HCT116 (cell line): ENCODE measurements around the gene SEMA3C. TPM values are rescaled to one million over a fixed set of nuclear protein-coding genes. Genes with fewer than 3 reads are reported as not detected.
A peak's percentile ranks its signal among the peaks of the same experiment; 100 is the strongest.

ENCODE experiments used
- ATAC-seq: fragments of 200-7000 bp; cut with Tn5 transposase; 2 replicates; pipeline ENCODE4 v1.9.1; 2020; ENCODE audit warnings: mild to moderate bottlenecking, moderate library complexity
- BruUV-seq: library from RNA; stranded (reverse); fragments of 400-500 nt; replicated peaks from 2 replicates; lab custom pipeline; 2021; lab: Mats Ljungman, UMichigan
- CTCF ChIA-PET: fragments of 300-600 bp; sonication (Branson Sonifier 250); formaldehyde crosslinking; loops from one replicate; lab custom pipeline; 2021; ENCODE audit warnings: antibody characterized with exemption; lab: Charles Lee
- POLR2A ChIA-PET: fragments of 300-600, 350-600 bp; sonication (Branson Sonifier 250); formaldehyde crosslinking; loops from one replicate; lab custom pipeline; 2021; ENCODE audit warnings: antibody characterized with exemption; lab: Charles Lee
- RAD21 ChIA-PET, 2 experiments: fragments of 300-600 bp; sonication (Branson Sonifier 250); formaldehyde crosslinking; loops; one replicate each; lab custom pipeline; 2023; ENCODE audit warnings: low total read pairs in 2 of 2; ENCODE audit not compliant: uncharacterized antibody in 2 of 2, unreplicated experiment in 2 of 2, low non-redundant PET in 1 of 2; lab: Charles Lee
- DNase-seq: peaks from one replicate; pipeline ENCODE4 v3.0.0-alpha.2; 2010; ENCODE audit warnings: low read depth, low spot score
- H2AFZ ChIP-seq: fragments of 200-600 bp; shearing (Covaris generic), sonication (generic); 2 replicates; pipeline ENCODE4 v1.6.1; 2017; ENCODE audit warnings: low read depth, mixed run types, mixed read lengths, antibody characterized with exemption, low read length; ENCODE audit not compliant: poor library complexity, severe bottlenecking
- H3K27ac ChIP-seq: 2 replicates; pipeline ENCODE4 v1.5.1; 2012; ENCODE audit warnings: low read depth, low read length
- H3K27me3 ChIP-seq: fragments of 200-600 bp; sonication (generic); 2 replicates; pipeline ENCODE4 v1.6.1; 2016; ENCODE audit warnings: mixed run types, low read length, mixed read lengths; ENCODE audit not compliant: insufficient read depth
- H3K36me3 ChIP-seq, 2 experiments: fragments of 200-500 bp in 1 of 2; fragments of 200-600 bp in 1 of 2; sonication (Bioruptor generic) in 1 of 2; sonication (generic) in 1 of 2; 2 replicates each; pipeline versions ENCODE4 v1.5.1 to v1.6.1; 2014 to 2016; ENCODE audit warnings: low read length in 2 of 2, inconsistent platforms in 1 of 2, mixed read lengths in 1 of 2, mixed run types in 1 of 2; ENCODE audit not compliant: insufficient read depth in 2 of 2, control insufficient read depth in 1 of 2
- H3K4me1 ChIP-seq, 2 experiments: fragments of 200-600 bp in 1 of 2; sonication (generic) in 1 of 2; 2 replicates each; pipeline versions ENCODE4 v1.5.1 to v1.6.1; 2012 to 2017; ENCODE audit warnings: low read length in 2 of 2, inconsistent platforms in 1 of 2, mild to moderate bottlenecking in 1 of 2, mixed read lengths in 1 of 2, mixed run types in 1 of 2, moderate library complexity in 1 of 2; ENCODE audit not compliant: insufficient read depth in 2 of 2, control insufficient read depth in 1 of 2
- H3K4me2 ChIP-seq: fragments of 200-600 bp; sonication (generic); 2 replicates; pipeline ENCODE4 v1.6.1; 2017; ENCODE audit warnings: mixed run types, low read length, mixed read lengths
- H3K4me3 ChIP-seq, 2 experiments: fragments of 200-600 bp in 1 of 2; sonication (generic) in 1 of 2; replicated peaks in 1 of 2; 2 replicates each; pipeline ENCODE4 v1.5.1; 2011 to 2016; ENCODE audit warnings: low read length in 2 of 2, control low read depth in 1 of 2, low read depth in 1 of 2, mild to moderate bottlenecking in 1 of 2, mixed read lengths in 1 of 2, mixed run types in 1 of 2
- H3K79me2 ChIP-seq: fragments of 200-600 bp; sonication (generic); 2 replicates; pipeline ENCODE4 v1.6.1; 2017; ENCODE audit warnings: mild to moderate bottlenecking, mixed run types, low read length, moderate library complexity, mixed read lengths; ENCODE audit not compliant: insufficient read depth
- H3K9ac ChIP-seq: fragments of 200-600 bp; sonication (generic); 2 replicates; pipeline ENCODE4 v1.6.1; 2016; ENCODE audit warnings: low read length, mixed read lengths
- H3K9me2 ChIP-seq: fragments of 200-600 bp; sonication (generic), shearing (Covaris generic); 2 replicates; pipeline ENCODE4 v1.6.1; 2017; ENCODE audit warnings: mixed run types, mild to moderate bottlenecking, moderate library complexity; ENCODE audit not compliant: insufficient read depth
- H3K9me3 ChIP-seq, 2 experiments: fragments of 200-500 bp in 1 of 2; fragments of 200-600 bp in 1 of 2; sonication (Bioruptor generic) in 1 of 2; sonication (generic) in 1 of 2; 2 replicates each; pipeline ENCODE4 v1.6.1; 2014 to 2017; ENCODE audit warnings: low read length in 2 of 2, mixed read lengths in 2 of 2, inconsistent platforms in 1 of 2, low read depth in 1 of 2, mild to moderate bottlenecking in 1 of 2, mixed run types in 1 of 2, moderate library complexity in 1 of 2; ENCODE audit not compliant: control insufficient read depth in 1 of 2, insufficient read depth in 1 of 2
- H4K20me1 ChIP-seq: fragments of 200-600 bp; sonication (generic), shearing (Covaris generic); 2 replicates; pipeline ENCODE4 v1.6.1; 2017; ENCODE audit warnings: mixed run types, mild to moderate bottlenecking, moderate library complexity; ENCODE audit not compliant: insufficient read depth
- CBX3 ChIP-seq: IDR thresholded peaks from 2 replicates; pipeline ENCODE4 v1.6.1; 2012; ENCODE audit warnings: low read depth
- CEBPB ChIP-seq: IDR thresholded peaks from 2 replicates; pipeline ENCODE4 v1.6.1; 2012; ENCODE audit warnings: low read depth
- EGR1 ChIP-seq: IDR thresholded peaks from 2 replicates; pipeline ENCODE4 v1.6.1; 2012; ENCODE audit warnings: low read depth
- ELF1 ChIP-seq: IDR thresholded peaks from 2 replicates; pipeline ENCODE4 v1.6.1; 2012; ENCODE audit warnings: low read depth, borderline replicate concordance
- EZH2 ChIP-seq: fragments of 200-600 bp; sonication (generic); IDR thresholded peaks from 2 replicates; pipeline ENCODE4 v1.6.1; 2017; ENCODE audit warnings: antibody characterized with exemption, mixed run types
- EZH2phosphoT487 ChIP-seq: fragments of 200-600 bp; IDR thresholded peaks from 2 replicates; pipeline ENCODE4 v1.6.1; 2018; ENCODE audit warnings: antibody characterized with exemption, borderline replicate concordance
- FOSL1 ChIP-seq: IDR thresholded peaks from 2 replicates; pipeline ENCODE4 v1.6.1; 2012; ENCODE audit warnings: low read depth
- JUND ChIP-seq: IDR thresholded peaks from 2 replicates; pipeline ENCODE4 v1.6.1; 2012
- POLR2AphosphoS5 ChIP-seq: IDR thresholded peaks from 2 replicates; pipeline ENCODE4 v1.6.1; 2011; ENCODE audit warnings: mild to moderate bottlenecking, low read depth, low read length, moderate library complexity
- RAD21 ChIP-seq: IDR thresholded peaks from 2 replicates; pipeline ENCODE4 v1.6.1; 2012; ENCODE audit warnings: low read depth, mild to moderate bottlenecking
- REST ChIP-seq: IDR thresholded peaks from 2 replicates; pipeline ENCODE4 v1.6.1; 2012; ENCODE audit warnings: low read depth
- SIN3A ChIP-seq: IDR thresholded peaks from 2 replicates; pipeline ENCODE4 v1.6.1; 2012; ENCODE audit warnings: low read depth
- SP1 ChIP-seq: IDR thresholded peaks from 2 replicates; pipeline ENCODE4 v1.6.1; 2012; ENCODE audit warnings: low read depth
- SRF ChIP-seq: IDR thresholded peaks from 2 replicates; pipeline ENCODE4 v1.6.1; 2012; ENCODE audit warnings: low read depth
- TCF7L2 ChIP-seq: IDR thresholded peaks from 2 replicates; pipeline ENCODE4 v1.7.0; 2011; ENCODE audit warnings: borderline replicate concordance, inconsistent platforms; ENCODE audit not compliant: insufficient read depth, insufficient read length; ENCODE audit errors: extremely low read depth
- YY1 ChIP-seq: IDR thresholded peaks from 2 replicates; pipeline ENCODE4 v1.6.1; 2011; ENCODE audit warnings: low read length, low read depth, moderate library complexity, mild to moderate bottlenecking; ENCODE audit not compliant: insufficient replicate concordance; ENCODE audit errors: extremely low read depth
- ZNF274 ChIP-seq: fragments of 200-500 bp; sonication (Bioruptor generic); IDR thresholded peaks from 2 replicates; pipeline ENCODE4 v1.6.1; 2014; ENCODE audit warnings: mild to moderate bottlenecking, low read depth, low read length, inconsistent platforms
- intact Hi-C: fragments of 100-400 bp; cut with micrococcal nuclease; formaldehyde crosslinking; loops from 2 replicates; pipeline ENCODE4 v1.10.0; 2022
- total RNA-seq: library from RNA; stranded (reverse); gene quantifications from one replicate; pipeline ENCODE4 v1.2.1, GENCODE V29; 2021; ENCODE audit not compliant: unreplicated experiment
- TF ChIP-seq, protein P1 (sequence below): IDR thresholded peaks from 2 replicates; pipeline ENCODE4 v1.6.1; 2012
- TF ChIP-seq, protein P2 (sequence below): IDR thresholded peaks from 2 replicates; pipeline ENCODE4 v1.6.1; 2012
- TF ChIP-seq, protein P3 (sequence below), 3 experiments: fragments of 200-600 bp in 1 of 3; sonication (generic) in 1 of 3; IDR thresholded peaks in 2 of 3; conservative IDR thresholded peaks in 1 of 3; 2 replicates each; pipeline ENCODE4 v1.5.1; 2012 to 2017; ENCODE audit warnings: low read depth in 2 of 3, low read length in 2 of 3, antibody characterized with exemption in 1 of 3, borderline replicate concordance in 1 of 3, control low read depth in 1 of 3, mild to moderate bottlenecking in 1 of 3, mixed read lengths in 1 of 3, mixed run types in 1 of 3, moderate library complexity in 1 of 3; ENCODE audit not compliant: insufficient read depth in 1 of 3

Gene SEMA3C
- total RNA-seq, 1 experiment from 2014 or later, result 25.3 TPM

DNA sequence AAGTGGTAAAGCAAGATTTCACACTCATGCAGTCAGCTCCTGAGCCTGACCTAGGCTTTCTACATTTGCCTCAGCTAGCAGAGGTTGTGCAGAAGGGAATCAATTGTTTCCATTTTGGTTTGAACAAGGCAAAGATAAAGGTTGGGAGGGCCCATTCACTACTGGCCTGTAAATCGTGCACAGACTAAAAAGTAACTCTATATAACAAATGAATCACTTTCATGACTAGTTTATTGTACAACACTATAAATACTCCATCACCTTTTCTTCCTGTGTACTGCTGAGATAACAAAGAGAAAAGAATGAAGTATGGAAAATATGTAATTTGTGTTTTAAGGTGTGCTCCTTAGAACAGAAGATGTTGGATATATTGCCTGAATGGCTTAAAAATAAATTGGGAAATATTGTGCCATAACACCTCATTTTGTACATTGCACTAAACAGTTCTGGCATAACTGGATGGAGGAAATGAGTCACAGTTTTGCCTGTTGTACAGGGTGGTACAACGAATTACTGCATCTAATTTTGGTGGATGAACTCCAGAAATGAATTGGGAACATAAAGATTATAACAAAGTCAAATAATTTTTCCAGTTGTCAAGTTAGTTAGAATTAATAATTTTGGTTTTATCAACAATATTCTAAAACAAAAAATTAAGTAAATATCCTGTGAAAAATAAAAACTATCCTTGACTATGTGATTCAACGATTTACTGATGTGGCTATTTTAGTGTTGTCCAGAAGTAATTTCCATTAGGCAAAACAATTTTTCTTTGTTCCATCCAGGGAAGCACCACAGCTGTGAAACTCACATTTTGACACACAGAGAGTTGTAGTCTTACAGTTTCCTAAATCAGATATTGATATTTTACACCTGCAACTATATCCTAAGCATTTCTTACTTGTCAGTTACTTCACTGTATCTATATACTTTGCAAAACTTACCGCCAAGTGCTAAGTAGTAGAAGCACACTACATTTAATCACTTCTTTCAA is 18.0 kb downstream of the SEMA3C start:
- H4K20me1 ChIP-seq, result no peaks in the 10 kb centered on the region
- H3K4me1 ChIP-seq, result peaks cover 26 to 47% of the 10 kb centered on the region in 2 experiments
- peak overlapping the region; percentile 9; the same call in 1 of the 2 replicates for H3K27ac ChIP-seq
- CTCF ChIA-PET, result no interaction called here
- intact Hi-C loops, result loop anchor here (10.0 kb wide), 1 partner anchor 176 kb away; no protein-coding TSS in a partner anchor
- DNase-seq, result no peak
- POLR2A ChIA-PET, result interaction anchor here (1.1 kb wide), 1 partner anchor 18 kb away, joined by 4 read pairs; the partner anchor contains the start of gene SEMA3C
- H3K36me3 ChIP-seq, result no peaks in the 10 kb centered on the region
- H3K4me3 ChIP-seq, result no peak overlapping the region
- BruUV-seq, result no TSS peak
- RAD21 ChIA-PET, result no interaction called here
- peak overlapping the region; percentile 4; the same call in 1 of the 2 replicates for H3K9ac ChIP-seq
- no peaks in the 10 kb centered on the region for H3K79me2 ChIP-seq
- H3K9me2 ChIP-seq, result no peaks in the 10 kb centered on the region
- H3K9me3 ChIP-seq, result no peaks in the 10 kb centered on the region
- peak; percentile 40; the same call in 1 of the 2 replicates for ATAC-seq
- no peaks in the 10 kb centered on the region for H3K27me3 ChIP-seq
- no peak overlapping the region for H2AFZ ChIP-seq
- H3K4me2 ChIP-seq, result peak overlapping the region; percentile 40
- peak; percentile 68 for TF ChIP-seq CEBPB
- no peak; the same call in 1 of the 2 replicates for TF ChIP-seq SRF
- TF ChIP-seq, protein P1, sequence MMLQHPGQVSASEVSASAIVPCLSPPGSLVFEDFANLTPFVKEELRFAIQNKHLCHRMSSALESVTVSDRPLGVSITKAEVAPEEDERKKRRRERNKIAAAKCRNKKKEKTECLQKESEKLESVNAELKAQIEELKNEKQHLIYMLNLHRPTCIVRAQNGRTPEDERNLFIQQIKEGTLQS, result peak; percentile 43; the same call in 1 of the 2 replicates
- TF ChIP-seq SP1, result peak; percentile 71
- TF ChIP-seq EZH2phosphoT487, result no peak
- TF ChIP-seq, protein P2, sequence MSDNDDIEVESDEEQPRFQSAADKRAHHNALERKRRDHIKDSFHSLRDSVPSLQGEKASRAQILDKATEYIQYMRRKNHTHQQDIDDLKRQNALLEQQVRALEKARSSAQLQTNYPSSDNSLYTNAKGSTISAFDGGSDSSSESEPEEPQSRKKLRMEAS, result no peak; the same call in 1 of the 2 replicates
- TF ChIP-seq, protein P3, sequence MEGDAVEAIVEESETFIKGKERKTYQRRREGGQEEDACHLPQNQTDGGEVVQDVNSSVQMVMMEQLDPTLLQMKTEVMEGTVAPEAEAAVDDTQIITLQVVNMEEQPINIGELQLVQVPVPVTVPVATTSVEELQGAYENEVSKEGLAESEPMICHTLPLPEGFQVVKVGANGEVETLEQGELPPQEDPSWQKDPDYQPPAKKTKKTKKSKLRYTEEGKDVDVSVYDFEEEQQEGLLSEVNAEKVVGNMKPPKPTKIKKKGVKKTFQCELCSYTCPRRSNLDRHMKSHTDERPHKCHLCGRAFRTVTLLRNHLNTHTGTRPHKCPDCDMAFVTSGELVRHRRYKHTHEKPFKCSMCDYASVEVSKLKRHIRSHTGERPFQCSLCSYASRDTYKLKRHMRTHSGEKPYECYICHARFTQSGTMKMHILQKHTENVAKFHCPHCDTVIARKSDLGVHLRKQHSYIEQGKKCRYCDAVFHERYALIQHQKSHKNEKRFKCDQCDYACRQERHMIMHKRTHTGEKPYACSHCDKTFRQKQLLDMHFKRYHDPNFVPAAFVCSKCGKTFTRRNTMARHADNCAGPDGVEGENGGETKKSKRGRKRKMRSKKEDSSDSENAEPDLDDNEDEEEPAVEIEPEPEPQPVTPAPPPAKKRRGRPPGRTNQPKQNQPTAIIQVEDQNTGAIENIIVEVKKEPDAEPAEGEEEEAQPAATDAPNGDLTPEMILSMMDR (IDR thresholded peaks at IDR 0.05 in 2 of 3, conservative IDR thresholded peaks at IDR 0.05 in 1 of 3; ENCODE audit: borderline replicate concordance in 1 of 3, insufficient read depth in 1 of 3, low read depth in 2 of 3, low read length in 2 of 3), result no peak
- no peak for TF ChIP-seq ELF1
- TF ChIP-seq TCF7L2, result no peak
- peak; percentile 76 for TF ChIP-seq CBX3
- TF ChIP-seq RAD21, result no peak
- no peak for TF ChIP-seq EZH2
- TF ChIP-seq ZNF274, result no peak
- 0 out of 2 replicates have a peak, but pooled peaks have one; percentile 20 for TF ChIP-seq EGR1
- no peak; the same call in 1 of the 2 replicates for TF ChIP-seq POLR2AphosphoS5
- TF ChIP-seq YY1, result no peak
- TF ChIP-seq FOSL1, result peak; percentile 88
- TF ChIP-seq REST, result no peak
- TF ChIP-seq SIN3A, result no peak
- TF ChIP-seq JUND, result peak; percentile 83
